Testis (tissue), 3 donors: Measurements from ENCODE around the gene RNF128. TPM values are rescaled to one million over a fixed set of nuclear protein-coding genes. Genes with fewer than 3 reads are reported as not detected.
A peak's percentile ranks its signal among the peaks of the same experiment; 100 is the strongest.

ENCODE experiments used
- DNase-seq: peaks from one replicate; pipeline ENCODE4 v3.0.0-alpha.2; 2019
- H3K27ac ChIP-seq, 2 donors: fragments of 200-600 bp; sonication (generic); one replicate each; pipeline ENCODE4 v1.5.1; 2019
- H3K27me3 ChIP-seq: fragments of 200-600 bp; sonication (generic); one replicate; pipeline ENCODE4 v1.5.1; 2019
- H3K36me3 ChIP-seq: fragments of 200-600 bp; sonication (generic); one replicate; pipeline ENCODE4 v1.5.1; 2017; ENCODE audit warnings: low read depth; ENCODE audit errors: missing control alignments
- H3K4me1 ChIP-seq: fragments of 200-600 bp; sonication (generic); one replicate; pipeline ENCODE4 v1.5.1; 2019
- H3K4me3 ChIP-seq, 2 donors: fragments of 200-600 bp; sonication (generic); one replicate each; pipeline ENCODE4 v1.5.1; 2017 to 2019
- H3K9me3 ChIP-seq: fragments of 200-600 bp; sonication (generic); one replicate; pipeline ENCODE4 v1.5.1; 2017
- CTCF ChIP-seq, 3 experiments: fragments of 450-650 bp in 2 of 3; fragments of 200-600 bp in 1 of 3; sonication (generic) in 1 of 3; IDR thresholded peaks; one replicate each; pipeline ENCODE4 v1.5.1; 2016 to 2019; ENCODE audit warnings: antibody characterized with exemption in 3 of 3, mild to moderate bottlenecking in 2 of 3, moderate library complexity in 1 of 3
- POLR2A ChIP-seq: fragments of 450-650 bp; IDR thresholded peaks from one replicate; pipeline ENCODE4 v1.6.1; 2017; ENCODE audit warnings: antibody characterized with exemption, mild to moderate bottlenecking, moderate library complexity
- WGBS, 2 donors: methylation state at CpG; one replicate each; pipeline ENCODE4 v1.1.5; 2018; 5-methylcytosine and 5-hydroxymethylcytosine counted together
- intact Hi-C: fragments of 100-400 bp; cut with DNase I; formaldehyde crosslinking; loops from one replicate; pipeline ENCODE4 v1.15.1; 2023; ENCODE audit warnings: low total_unique reads
- polyA plus RNA-seq: library from polyadenylated mRNA; stranded (reverse); fragments of 350-450 nt; fragmentation: Illumina TruSeq; extraction: RNeasy Lipid Tissue Mini Kit (QIAGEN cat#74804); gene quantifications from one replicate; pipeline ENCODE4 v1.2.3, GENCODE V29; 2014; ENCODE audit warnings: low read depth, low replicate concordance; ENCODE audit not compliant: insufficient read depth
- total RNA-seq, 2 donors: library from RNA; depleted of rRNA; stranded (reverse); fragments of >200 nt; gene quantifications; one replicate each; pipeline ENCODE4 v1.2.3, GENCODE V29; 2016

RNF128 gene
- total and polyA plus RNA-seq, 3 donors from 2014 or later: 1.4 to 1.5 (median 1.5) TPM

GRCh38 chrX:106725931-106726330 is 570 bp upstream of the RNF128 start:
- Histone ChIP-seq H3K27me3 (no peaks in the 10 kb centered on the region), H3K27ac (no peak overlapping the region), H3K36me3 (no peaks in the 10 kb centered on the region), H3K4me1 (no peaks in the 10 kb centered on the region), H3K4me3 (peak overlapping the region; percentile 15 to 54), H3K9me3 (no peaks in the 10 kb centered on the region)
- intact Hi-C loops: no loop called here
- no peak for TF ChIP-seq CTCF (IDR thresholded peaks at IDR 0.05)
- TF ChIP-seq POLR2A: no peak
- no peak for DNase-seq
- WGBS, 2 donors: 9 to 16% methylated on average over 6 to 8 of the region's 8 CpGs

- H3K4me3 ChIP-seq: no peak overlapping the region
- DNase-seq: no peak
- H3K36me3 ChIP-seq: no peaks in the 10 kb centered on the region
- TF ChIP-seq CTCF (IDR thresholded peaks at IDR 0.05): no peak
- TF ChIP-seq POLR2A: no peak
- no peaks in the 10 kb centered on the region for H3K9me3 ChIP-seq
- 66 to 85% methylated on average over 2 of the region's 2 CpGs for WGBS, 2 donors
- intact Hi-C loops: no loop called here
- no peaks in the 10 kb centered on the region for H3K27me3 ChIP-seq
- no peaks in the 10 kb centered on the region for H3K4me1 ChIP-seq
- no peak overlapping the region for H3K27ac ChIP-seq
Measured at GRCh38 chrX:106728337-106728736, 1.8 kb downstream of the RNF128 start.

- Histone ChIP-seq H3K27ac (no peak overlapping the region), H3K27me3 (no peaks in the 10 kb centered on the region), H3K4me3 (no peak overlapping the region), H3K36me3 (no peaks in the 10 kb centered on the region), H3K9me3 (no peaks in the 10 kb centered on the region), H3K4me1 (no peaks in the 10 kb centered on the region)
- intact Hi-C loops: no loop called here
- 87 to 89% methylated on average over 4 of the region's 4 CpGs for WGBS, 2 donors
- no peak for TF ChIP-seq POLR2A
- TF ChIP-seq CTCF (IDR thresholded peaks at IDR 0.05): no peak
- no peak for DNase-seq
Measured at GRCh38 chrX:106730401-106730800, 3.9 kb downstream of the RNF128 start.

GRCh38 chrX:106731590-106731989 is 5.1 kb downstream of the RNF128 start:
- DNase-seq: no peak
- H3K9me3 ChIP-seq: no peaks in the 10 kb centered on the region
- intact Hi-C loops: no loop called here
- H3K36me3 ChIP-seq: no peaks in the 10 kb centered on the region
- H3K4me1 ChIP-seq: no peaks in the 10 kb centered on the region
- no peaks in the 10 kb centered on the region for H3K27me3 ChIP-seq
- no peak overlapping the region for H3K4me3 ChIP-seq
- no peak overlapping the region for H3K27ac ChIP-seq
- no peak for TF ChIP-seq POLR2A
- no peak for TF ChIP-seq CTCF (IDR thresholded peaks at IDR 0.05)

GRCh38 chrX:106734827-106735226 is 8.3 kb downstream of the RNF128 start:
- Histone ChIP-seq H3K36me3 (no peaks in the 10 kb centered on the region), H3K4me1 (no peaks in the 10 kb centered on the region), H3K4me3 (no peak overlapping the region), H3K27me3 (no peaks in the 10 kb centered on the region), H3K27ac (no peak overlapping the region), H3K9me3 (no peaks in the 10 kb centered on the region)
- DNase-seq: no peak
- TF ChIP-seq CTCF (IDR thresholded peaks at IDR 0.05) (no peak), POLR2A (no peak)
- WGBS, 2 donors: 81 to 90% methylated on average over 3 of the region's 3 CpGs
- intact Hi-C loops: no loop called here
